SU-DHL-6 (cell line): Measurements from ENCODE around the gene EPHB1.

Experiments
- EZH2phosphoT487 ChIP-seq: fragments of 200-600 bp; sonication (generic), shearing (Covaris generic); conservative IDR thresholded peaks from 2 replicates; pipeline ENCODE4 v1.6.1; 2018; ENCODE audit warnings: mild to moderate bottlenecking, antibody characterized with exemption, low read length, moderate library complexity, mixed read lengths
- TF ChIP-seq, protein P1 (sequence below): fragments of 200-600 bp; sonication (generic); IDR thresholded peaks from one replicate; pipeline ENCODE4 v1.5.1; 2017; ENCODE audit warnings: antibody characterized with exemption, mild to moderate bottlenecking, low read length, moderate library complexity; ENCODE audit not compliant: insufficient read depth, poor library complexity, severe bottlenecking

DNA sequence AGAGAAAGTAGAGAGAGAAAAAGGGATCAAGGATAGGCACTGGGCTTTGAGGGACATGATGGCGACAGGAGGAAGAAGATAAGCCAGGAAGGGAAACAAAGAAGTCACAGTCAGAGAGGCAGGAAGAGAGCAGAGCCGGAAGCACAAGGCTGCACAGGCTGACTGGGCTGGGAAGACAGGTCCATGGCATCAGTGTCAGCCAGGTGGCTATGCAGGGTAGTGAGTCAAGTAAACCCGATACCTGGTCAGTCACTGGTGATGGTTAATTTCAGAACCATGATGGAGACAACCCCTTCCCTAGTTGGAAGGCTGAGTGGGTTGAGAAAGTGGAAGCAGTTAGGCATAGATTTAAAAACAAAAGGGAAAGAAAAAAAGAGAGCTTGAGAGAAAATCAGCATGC lies 203.8 kb downstream of the EPHB1 start:
- TF ChIP-seq, protein P1, sequence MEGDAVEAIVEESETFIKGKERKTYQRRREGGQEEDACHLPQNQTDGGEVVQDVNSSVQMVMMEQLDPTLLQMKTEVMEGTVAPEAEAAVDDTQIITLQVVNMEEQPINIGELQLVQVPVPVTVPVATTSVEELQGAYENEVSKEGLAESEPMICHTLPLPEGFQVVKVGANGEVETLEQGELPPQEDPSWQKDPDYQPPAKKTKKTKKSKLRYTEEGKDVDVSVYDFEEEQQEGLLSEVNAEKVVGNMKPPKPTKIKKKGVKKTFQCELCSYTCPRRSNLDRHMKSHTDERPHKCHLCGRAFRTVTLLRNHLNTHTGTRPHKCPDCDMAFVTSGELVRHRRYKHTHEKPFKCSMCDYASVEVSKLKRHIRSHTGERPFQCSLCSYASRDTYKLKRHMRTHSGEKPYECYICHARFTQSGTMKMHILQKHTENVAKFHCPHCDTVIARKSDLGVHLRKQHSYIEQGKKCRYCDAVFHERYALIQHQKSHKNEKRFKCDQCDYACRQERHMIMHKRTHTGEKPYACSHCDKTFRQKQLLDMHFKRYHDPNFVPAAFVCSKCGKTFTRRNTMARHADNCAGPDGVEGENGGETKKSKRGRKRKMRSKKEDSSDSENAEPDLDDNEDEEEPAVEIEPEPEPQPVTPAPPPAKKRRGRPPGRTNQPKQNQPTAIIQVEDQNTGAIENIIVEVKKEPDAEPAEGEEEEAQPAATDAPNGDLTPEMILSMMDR = no peak
- no peak for TF ChIP-seq EZH2phosphoT487
